Measurements from ENCODE around the gene TAF1C. TPM values are rescaled to one million over a fixed set of nuclear protein-coding genes. Genes with fewer than 3 reads are reported as not detected.

The TAF1C gene
- total RNA-seq: 10 to 100 TPM; 29.5 to 52.7 (median 39.0) TPM

DNA sequence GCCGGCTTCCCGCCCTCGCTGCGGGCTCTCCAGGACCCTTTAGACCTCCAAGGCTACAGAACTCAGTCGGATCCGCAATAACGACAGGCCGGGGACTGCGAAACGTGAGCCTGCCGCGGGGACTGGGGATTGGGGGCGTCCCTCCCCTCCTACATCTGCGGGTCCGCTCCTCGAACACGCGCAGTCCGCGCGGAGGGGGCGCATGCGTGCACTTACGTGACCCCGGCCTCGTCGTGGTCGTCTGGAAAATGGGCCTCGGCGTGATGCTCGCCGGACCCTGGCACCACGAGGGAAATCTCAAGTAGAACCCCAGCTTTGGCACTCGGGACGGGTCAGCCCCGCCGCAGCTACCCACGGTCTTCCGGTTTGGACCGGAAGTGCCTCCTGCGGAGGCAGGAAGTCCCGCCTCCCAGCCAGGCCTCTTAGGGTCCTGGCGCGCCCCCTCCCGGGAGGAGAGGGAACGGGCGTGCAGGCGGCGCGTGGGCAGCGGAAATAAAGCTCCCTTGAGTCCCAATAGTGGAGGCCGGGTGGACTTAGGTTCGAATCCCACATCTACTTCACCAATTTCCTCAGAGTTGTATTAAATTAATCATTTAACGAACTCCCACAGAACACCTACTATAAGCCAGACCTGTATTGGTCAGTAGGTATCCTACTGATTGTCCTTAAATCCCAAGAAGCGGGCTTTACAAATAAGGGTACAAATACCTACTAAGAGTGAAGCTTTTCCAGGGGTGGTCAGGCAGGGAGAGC, at the start of gene TAF1C:
Gene TAF1C, minus strand, starts transcription at position 373 of the 753 bp plus-strand sequence. CDS start 2,069 bp downstream, outside the sequence.
- H3K36me3 ChIP-seq: no peaks in the 10 kb centered on the region
- peak within 1 kb of the TSS; percentile 73 to 81 for H3K27ac ChIP-seq
- TF ChIP-seq POLR2AphosphoS5 (IDR thresholded peaks at IDR 0.05): peak; percentile 59 to 71 (median 63)
- TF ChIP-seq, protein P1, sequence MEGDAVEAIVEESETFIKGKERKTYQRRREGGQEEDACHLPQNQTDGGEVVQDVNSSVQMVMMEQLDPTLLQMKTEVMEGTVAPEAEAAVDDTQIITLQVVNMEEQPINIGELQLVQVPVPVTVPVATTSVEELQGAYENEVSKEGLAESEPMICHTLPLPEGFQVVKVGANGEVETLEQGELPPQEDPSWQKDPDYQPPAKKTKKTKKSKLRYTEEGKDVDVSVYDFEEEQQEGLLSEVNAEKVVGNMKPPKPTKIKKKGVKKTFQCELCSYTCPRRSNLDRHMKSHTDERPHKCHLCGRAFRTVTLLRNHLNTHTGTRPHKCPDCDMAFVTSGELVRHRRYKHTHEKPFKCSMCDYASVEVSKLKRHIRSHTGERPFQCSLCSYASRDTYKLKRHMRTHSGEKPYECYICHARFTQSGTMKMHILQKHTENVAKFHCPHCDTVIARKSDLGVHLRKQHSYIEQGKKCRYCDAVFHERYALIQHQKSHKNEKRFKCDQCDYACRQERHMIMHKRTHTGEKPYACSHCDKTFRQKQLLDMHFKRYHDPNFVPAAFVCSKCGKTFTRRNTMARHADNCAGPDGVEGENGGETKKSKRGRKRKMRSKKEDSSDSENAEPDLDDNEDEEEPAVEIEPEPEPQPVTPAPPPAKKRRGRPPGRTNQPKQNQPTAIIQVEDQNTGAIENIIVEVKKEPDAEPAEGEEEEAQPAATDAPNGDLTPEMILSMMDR (IDR thresholded peaks at IDR 0.05): peak; percentile 67 to 95 (median 94)
- TF ChIP-seq POLR2A (IDR thresholded peaks at IDR 0.05): no peak
- H3K9me3 ChIP-seq: no peaks in the 10 kb centered on the region
- H3K27me3 ChIP-seq: no peaks in the 10 kb centered on the region
- peak within 1 kb of the TSS; percentile 68 to 94 (median 90) for H3K4me3 ChIP-seq
- intact Hi-C loops (cut with DNase I; ENCODE audit: low total_unique reads): loop anchor here (10.0 kb wide), 1 partner anchor 102 kb away; no protein-coding TSS in a partner anchor
- peak; percentile 90 to 92 for DNase-seq (ENCODE audit: low spot score in 2 of 2)
- H3K4me1 ChIP-seq: peaks cover 0 to 5% of the 10 kb centered on the region in 2 donors

- peaks cover 0 to 3% of the 10 kb centered on the region in 2 donors for H3K27me3 ChIP-seq
- H3K4me1 ChIP-seq: no peaks in the 10 kb centered on the region
- intact Hi-C loops (cut with DNase I; ENCODE audit: low total_unique reads): no loop called here
- H3K4me3 ChIP-seq: no peak overlapping the region
- H3K9me3 ChIP-seq: no peaks in the 10 kb centered on the region
- DNase-seq (ENCODE audit: low spot score in 2 of 2): no peak
- H3K36me3 ChIP-seq: no peaks in the 10 kb centered on the region
- TF ChIP-seq POLR2A (IDR thresholded peaks at IDR 0.05): no peak
- TF ChIP-seq, protein P1 (IDR thresholded peaks at IDR 0.05): no peak
- TF ChIP-seq POLR2AphosphoS5 (IDR thresholded peaks at IDR 0.05): no peak
- H3K27ac ChIP-seq: no peak overlapping the region
Measured at GRCh38 chr16:84234321-84235241, 47.7 kb upstream of the TAF1C start.

DNA sequence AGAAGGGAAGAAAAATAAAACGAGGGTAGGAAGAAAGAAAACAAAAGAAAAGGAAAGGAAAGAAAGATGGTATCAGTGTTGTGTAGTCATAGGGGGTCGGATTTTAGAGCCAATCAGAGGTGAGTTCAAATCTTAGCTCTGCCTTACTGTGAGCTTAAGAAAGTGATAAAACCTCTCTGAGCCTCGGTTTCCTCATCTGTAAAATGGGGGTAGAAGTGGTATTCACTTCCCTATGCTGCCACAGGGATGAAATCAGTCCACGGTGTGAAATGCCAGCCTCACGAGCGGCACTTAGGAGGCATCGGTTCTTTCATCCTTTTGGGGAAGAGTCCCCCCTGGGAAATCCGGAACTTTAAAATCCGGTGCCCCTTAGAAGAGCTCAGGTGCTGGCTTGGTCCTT, 46.9 kb upstream of the TAF1C start:
- Histone ChIP-seq H3K27me3 (peaks cover 0 to 3% of the 10 kb centered on the region in 2 donors), H3K4me1 (no peaks in the 10 kb centered on the region), H3K27ac (no peak overlapping the region), H3K36me3 (no peaks in the 10 kb centered on the region), H3K9me3 (no peaks in the 10 kb centered on the region), H3K4me3 (no peak overlapping the region)
- DNase-seq (ENCODE audit: low spot score in 2 of 2): no peak
- intact Hi-C loops (cut with DNase I; ENCODE audit: low total_unique reads): no loop called here
- TF ChIP-seq, protein P1 (IDR thresholded peaks at IDR 0.05): no peak
- TF ChIP-seq POLR2AphosphoS5 (IDR thresholded peaks at IDR 0.05) (no peak), POLR2A (IDR thresholded peaks at IDR 0.05) (no peak)

DNA sequence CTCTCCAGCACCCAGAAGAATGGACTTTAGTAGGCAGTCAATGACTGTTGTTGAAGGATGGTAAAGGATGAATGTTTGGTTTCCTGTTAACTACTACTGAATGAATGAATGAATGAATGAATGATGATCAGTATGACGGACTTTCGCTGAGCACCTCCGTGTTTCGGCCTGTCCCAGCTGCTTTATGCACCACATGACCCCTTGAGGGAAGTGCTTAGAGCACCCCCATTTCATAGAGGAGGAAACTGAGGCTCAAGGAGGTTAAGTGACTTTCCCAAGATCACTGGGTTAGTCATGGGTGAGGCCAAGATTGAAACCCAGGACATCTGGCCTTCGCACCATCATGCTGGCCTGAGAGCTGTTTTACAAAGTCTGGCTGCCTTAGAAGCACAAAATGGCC, 46.1 kb upstream of the TAF1C start:
- Histone ChIP-seq H3K9me3 (no peaks in the 10 kb centered on the region), H3K27ac (no peak overlapping the region), H3K4me1 (no peaks in the 10 kb centered on the region), H3K36me3 (no peaks in the 10 kb centered on the region), H3K27me3 (no peaks in the 10 kb centered on the region), H3K4me3 (no peak overlapping the region)
- TF ChIP-seq, protein P1 (IDR thresholded peaks at IDR 0.05): no peak
- TF ChIP-seq POLR2AphosphoS5 (IDR thresholded peaks at IDR 0.05): no peak
- no peak for TF ChIP-seq POLR2A (IDR thresholded peaks at IDR 0.05)
- no peak for DNase-seq (ENCODE audit: low spot score in 2 of 2)
- intact Hi-C loops (cut with DNase I; ENCODE audit: low total_unique reads): no loop called here
